NK-92 treated with Interleukin-12 subunit alpha and Interleukin-12 subunit beta, amount 100 ng/mL, for 24 hours (cell line): ENCODE results near the gene RAPGEF2.
"Not testable (repeated sequence)": the region's sequence is repeated elsewhere in the genome, so short reads cannot be mapped to it uniquely, and the experiment has no call there.

Experiments used
- DNase-seq: peaks from one replicate; lab custom pipeline; 2025; lab: John Stamatoyannopoulos, UW

The RAPGEF2 gene

DNA sequence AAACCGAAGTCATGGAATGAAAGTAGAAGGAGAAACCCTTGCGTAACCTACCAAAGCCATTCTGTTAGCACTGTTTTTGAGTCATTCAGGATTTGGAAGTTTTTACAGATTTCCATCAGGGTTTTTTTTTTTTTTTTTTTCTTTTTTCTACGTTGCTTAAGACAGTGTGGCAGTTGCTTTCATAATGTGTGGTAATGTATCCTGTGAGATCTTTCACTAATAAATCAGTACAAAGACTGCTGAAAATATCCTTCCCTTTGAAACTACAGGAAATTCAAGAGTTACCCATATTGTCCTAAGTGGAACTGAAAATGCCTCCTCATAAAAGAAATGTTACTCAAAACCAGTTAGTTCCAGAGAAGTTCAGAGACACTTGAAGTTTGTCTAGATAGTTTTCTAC lies 137.8 kb downstream of the RAPGEF2 start:
- DNase-seq, result no peak

DNA sequence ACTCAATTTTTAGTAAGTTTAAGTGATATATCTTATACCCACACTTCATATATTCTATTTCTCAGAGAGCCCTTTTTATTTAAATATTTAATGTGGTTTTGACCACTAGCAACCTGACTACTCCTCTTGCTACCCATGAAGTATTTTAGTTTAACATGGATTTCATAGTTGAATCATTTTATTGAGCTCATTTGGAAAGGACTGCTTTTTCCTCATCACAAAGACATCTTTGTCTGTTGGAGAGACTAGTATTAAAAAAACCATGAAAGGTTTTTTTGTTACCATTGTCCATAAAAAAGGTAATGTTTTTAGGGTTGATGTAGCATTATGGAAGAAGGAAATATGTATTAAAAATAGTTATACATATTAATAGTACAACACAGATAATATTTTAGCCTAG lies 139.5 kb downstream of the RAPGEF2 start:
- no peak for DNase-seq

DNA sequence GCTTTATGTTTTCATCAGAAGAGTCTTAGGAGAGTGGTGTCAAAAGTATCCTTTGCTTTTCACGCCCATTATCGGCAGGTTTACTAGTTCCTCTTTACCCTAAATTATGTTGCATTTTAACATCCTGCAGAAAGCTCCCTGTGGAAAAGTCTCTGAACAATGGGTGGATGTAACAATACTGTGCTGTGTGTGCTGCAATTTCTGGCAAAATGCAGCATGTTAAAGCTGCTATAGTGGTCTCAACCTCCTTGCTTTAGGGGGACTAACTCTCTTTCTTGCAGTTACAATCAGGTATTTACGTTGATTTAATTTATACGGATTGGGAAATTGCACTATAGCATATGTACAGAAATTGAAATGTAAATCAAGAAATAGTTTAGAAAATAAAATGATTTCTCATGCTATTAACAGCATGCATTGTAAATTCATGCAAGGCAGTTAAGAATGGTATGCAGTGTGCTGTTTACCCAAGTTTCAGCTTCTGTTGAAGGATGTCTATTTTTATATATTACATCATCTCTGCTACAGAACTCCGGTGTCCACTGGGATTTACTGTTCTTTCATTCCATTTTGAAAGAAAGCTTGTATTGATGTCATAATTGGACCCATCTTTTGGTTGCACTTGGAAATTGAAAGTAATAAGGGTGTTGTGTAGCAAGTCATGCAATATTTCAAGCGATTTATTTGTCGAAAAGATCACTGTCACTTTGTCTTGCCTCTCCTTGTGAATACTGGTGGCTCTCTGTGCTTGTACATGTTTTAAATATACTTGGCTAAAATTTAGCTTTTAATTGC lies 145.7 kb downstream of the RAPGEF2 start:
- no peak for DNase-seq

DNA sequence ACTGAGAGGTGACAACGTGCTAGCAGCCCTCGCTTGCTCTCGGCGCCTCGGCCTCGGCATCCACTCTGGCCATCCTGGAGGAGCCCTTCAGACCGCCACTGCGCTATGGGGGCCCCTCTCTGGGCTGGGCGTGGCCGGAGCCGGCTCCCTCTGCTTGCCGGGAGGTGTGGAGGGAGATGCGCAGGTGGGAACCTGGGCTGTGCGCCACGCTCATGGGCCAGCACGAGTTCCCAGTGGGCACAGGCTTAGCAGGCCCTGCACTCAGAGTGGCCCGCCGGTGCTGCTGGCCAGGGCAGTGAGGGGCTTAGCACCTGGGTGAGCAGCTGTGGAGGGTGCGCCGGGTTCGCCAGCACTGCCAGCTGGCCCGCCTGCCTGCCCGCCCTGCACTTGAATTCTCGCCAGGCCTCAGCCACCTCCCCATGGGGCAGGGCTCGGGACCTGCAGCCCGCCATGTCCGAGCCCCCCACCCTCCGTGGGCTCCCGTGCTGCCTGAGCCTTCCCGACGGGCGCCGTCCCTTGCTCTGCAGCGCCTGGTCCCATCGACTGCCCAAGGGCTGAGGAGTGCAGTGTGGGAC lies 148.0 kb downstream of the RAPGEF2 start:
- no peak for DNase-seq

DNA sequence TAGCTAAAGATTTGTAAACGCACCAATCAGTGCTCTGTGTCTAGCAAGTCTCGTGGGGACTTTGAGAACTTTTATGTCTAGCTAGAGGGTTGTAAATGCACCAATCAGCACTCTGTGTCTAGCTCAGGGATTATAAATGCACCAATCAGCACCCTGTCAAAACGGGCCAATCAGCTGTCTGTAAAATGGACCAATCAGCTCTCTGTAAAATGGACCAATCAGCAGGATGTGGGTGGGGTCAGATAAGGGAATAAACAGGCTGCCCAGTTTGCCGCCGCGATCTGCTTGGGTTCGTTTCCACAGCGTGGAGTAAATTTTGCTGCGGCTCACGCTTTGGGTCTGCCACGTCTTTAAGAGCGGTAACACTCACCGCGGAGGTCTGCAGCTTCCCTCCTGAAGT lies 148.7 kb downstream of the RAPGEF2 start:
- DNase-seq, result not testable (repeated sequence)

DNA sequence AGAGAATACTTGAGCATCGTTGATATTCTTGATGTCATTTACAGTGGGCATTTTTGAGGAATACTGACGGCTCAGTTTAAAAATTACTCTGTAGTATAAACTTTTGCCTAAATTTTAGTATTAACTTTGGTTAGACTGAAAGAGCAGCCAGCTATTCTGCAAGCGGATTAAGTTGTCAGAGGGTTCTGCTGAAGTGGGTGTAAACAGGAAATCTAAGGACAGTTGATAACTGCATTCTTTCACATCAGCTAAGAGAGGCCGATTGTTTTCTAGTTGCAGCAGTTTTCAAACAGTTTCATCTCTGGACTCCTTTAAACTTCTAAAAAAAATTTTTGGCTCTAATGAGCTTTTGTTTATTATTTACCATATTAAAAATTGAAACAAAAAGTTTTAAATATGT lies 149.6 kb downstream of the RAPGEF2 start:
- DNase-seq, result no peak

DNA sequence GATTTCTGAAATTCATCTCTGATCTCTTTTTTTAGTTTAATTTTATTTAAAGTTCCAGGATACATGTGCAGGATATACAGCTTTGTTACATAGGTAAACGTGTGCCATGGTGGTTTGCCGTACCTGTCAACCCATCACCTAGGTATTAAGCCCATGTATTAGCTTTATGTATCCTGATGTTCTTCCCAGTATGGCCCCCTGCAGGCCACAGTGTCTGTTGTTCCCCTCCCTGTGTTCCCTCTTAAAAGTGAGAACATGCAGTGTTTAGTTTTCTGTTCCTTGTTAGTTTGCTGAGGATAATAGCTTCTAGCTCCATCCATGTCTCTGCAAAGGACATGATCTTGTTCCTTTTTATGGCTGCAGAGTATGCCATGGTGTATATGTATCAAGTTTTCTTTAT lies 153.2 kb downstream of the RAPGEF2 start:
- no peak for DNase-seq

DNA sequence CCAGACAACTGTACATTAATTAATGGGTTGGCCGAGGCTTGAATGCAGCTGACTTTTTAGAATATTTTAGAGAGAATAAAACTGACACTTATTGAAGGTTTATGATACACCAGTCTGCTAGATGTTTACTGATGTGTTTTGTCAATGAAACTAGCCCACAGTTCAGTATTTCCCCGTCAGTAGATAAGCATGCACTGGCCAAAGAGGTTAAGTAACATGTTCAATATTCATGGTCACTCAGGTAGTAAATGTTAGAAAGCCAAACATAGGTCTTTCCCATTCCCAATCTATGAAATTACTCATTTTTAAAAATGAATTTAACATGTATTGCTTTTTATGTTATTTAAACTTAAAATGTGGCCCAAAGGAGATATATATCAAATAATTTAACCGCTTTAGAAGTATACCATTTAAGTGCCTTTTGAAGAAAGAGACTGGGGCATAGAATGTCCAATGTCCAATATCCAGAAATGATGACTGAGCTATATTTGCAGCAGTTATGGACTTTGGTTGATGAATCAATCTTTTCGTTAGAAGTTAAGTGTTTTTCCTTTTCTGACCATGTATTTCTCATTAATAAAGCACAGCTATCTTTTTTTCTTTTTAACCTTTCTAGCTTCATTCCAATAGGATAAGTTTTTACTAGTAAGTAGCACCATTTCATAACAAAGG lies 156.1 kb downstream of the RAPGEF2 start:
- DNase-seq, result no peak

DNA sequence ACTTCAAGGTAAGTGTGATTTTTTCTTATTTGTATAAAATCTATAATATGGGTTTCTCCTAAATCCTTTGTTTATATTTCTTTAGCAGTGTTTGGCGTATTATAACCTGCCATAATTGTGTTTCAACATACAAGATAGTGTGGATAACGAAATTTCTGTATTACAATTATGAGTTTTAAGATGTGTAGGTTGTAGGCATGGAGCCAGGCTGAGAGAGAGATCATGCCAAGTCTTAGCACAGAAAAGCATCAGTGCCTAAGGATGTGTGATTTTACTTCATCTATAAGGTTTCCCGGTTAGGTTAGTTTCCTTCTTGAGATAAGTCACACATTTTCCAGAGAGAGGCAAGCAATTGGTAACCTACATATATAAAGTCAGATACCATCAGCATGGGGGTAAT lies 161.2 kb downstream of the RAPGEF2 start:
- no peak for DNase-seq

DNA sequence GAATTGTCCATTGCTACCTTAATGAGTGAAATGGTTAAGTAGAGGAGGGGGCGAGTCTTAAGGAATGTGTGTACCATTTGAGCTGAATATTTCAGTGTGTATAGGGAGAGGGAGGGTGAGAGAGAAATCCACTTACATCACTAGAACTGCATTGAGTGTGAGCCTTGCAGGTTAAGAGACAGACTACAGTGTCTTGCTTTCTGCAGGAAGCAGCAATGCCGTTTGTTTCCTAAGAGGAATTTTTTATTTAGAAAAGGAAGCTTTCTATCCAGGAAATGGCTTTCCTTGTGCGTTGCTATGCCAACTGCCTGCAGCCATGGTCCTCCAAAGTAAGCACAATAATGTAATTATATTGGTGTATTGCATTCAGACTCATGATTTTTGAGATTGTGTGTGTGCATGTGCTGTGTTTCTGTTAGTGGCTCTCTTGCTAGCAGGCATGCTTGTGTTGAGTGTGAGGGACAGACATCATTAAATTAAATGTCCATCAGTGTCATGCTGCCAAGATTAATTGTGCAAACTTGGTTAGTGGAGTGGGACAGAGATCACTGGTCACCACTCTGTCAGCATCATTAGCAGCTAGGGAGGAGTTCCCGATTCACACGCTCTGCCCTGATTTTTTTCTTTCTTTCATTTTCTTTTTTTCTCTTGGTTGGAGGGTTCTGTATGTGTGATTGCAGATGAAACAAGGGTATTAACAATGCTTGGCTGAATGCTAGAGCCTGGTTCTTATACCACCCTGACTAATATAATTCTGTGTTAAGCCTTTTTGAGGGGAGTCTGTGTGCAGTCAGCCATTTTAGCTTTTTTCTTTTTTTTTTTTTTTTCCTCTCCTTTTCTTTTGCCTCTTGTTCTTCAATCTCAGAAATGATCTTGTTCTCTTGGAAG lies 164.3 kb downstream of the RAPGEF2 start:
- DNase-seq, result no peak

DNA sequence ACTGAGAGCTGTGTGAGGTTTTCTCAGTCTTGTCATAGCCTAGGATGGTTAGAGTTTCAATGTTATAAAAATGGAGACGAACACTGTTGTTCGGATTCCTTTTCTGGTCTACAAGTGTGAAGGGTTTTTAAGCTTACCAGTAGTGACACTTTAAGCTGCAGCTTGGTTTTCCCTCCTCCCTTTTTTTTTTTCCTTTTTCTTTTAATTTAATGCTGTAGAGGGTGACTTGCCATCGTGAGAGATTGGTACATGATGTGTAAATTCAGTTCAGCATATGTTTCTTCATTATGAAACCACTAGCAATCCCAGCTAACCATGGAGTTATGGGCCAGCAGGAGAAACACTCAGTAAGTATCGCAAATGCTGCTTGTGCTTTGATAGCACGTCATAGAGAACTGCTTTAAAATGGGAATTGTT lies 165.0 kb downstream of the RAPGEF2 start:
- no peak for DNase-seq

DNA sequence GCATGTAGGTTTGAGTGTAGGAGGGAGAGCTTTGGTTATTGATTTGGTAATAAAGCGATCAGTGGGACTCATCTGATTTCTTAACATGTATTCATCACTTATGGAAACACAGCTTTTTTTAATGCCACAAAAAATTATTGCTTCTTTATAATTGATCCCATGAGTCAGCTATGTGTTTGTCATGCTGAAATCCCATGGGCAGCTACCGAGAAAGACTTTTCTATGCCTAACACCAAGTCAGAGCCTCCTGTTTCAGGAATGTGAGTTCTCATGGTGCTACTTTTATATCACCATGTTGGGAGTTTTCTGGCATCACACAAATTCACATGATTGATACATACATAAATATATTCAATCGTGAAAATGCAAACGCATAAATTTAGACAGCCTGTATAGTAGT lies 165.7 kb downstream of the RAPGEF2 start:
- DNase-seq, result no peak

DNA sequence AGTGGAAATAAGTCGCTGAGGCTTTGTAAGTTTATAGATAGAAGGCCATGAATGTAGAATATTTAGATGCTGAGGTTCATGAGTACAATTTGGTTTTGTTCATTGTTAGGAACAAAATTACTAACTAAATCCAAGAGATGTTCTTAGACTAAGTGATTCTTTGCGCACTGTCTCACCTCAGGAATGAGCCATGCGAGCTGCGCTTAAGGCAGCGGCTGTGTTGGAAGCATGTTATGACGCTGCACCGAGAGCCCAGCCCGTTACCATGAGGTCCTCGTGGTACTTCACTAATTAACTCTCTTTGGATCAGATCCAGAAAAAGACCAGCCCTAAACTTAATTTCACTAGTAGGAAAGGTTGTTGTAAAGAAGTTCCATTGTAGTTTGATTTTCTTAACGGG lies 166.2 kb downstream of the RAPGEF2 start:
- DNase-seq, result no peak

DNA sequence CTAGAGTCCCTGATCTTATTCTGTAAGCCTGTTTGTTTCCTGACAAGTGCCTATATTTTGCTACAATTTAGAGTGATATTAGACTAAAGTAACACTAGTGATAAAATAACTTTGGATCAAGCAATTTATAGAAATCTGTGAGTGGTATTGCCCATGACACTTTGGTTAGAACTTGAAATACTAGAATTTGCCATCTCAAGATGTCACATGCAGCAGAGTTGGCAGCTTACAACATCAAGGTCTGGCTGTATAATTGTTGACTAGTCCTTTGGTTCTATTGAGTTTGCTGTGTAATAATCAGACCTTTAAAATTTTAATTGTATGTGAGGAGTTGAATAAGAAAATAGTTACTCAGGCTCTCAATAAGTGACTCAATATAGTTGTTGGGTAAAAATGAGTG lies 167.1 kb downstream of the RAPGEF2 start:
- no peak for DNase-seq

DNA sequence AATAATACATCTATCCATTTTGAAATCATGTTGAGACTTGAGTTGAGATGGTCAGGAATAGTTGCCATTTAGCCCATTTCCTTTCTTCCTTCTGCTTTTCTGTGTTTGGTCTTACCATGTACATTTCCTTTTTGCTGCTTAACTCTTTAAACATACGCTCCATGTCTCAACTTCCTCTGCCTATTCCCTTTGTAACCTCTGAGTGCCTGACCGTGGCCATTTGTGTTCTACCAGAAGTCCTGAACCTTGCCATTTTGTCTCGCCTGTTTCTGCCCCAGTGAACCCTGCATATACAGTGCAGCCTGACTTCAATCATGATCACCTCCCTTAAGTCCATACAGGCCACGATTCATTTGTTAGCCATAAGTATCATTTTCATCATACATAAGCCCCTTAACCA lies 169.0 kb downstream of the RAPGEF2 start:
- no peak for DNase-seq

DNA sequence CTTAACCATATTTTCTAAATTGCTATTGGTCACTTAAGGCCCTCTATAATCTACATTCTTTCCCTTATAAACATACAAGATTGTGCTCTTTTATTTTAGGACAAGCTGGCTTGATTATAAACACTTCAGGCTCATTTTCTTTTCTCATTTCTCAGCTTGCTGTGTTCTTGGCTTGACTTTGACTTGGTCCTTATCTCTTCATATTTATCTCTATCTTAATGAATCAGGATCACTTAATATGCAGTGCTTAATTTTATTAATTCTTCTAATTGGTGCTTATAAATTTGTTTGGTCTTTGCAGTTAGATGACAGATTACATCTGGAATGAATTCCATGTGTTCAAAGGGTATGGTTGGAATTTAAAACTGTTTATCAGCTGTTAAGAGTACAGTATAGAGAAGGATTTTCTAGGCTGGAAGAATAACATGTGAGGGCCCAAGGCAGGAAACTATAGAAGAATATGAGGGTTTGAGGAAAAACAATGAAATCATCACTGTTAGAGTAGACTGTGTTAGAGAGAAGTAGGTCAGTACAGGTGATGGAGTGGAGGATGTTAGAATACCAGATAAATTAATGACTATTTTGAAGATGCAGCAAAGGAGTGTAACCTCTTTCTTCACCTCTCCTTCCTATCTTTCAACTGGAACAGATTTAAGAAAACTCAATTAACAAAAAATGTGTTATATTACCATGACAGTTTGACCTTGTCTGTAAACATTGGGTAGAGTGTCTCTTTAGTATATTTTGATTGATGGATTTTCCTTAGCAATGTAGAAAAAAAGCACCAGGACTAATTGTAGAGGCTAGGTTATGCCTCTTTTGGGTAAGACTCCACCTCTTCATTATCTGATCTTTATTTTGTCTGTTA lies 169.6 kb downstream of the RAPGEF2 start:
- no peak for DNase-seq

DNA sequence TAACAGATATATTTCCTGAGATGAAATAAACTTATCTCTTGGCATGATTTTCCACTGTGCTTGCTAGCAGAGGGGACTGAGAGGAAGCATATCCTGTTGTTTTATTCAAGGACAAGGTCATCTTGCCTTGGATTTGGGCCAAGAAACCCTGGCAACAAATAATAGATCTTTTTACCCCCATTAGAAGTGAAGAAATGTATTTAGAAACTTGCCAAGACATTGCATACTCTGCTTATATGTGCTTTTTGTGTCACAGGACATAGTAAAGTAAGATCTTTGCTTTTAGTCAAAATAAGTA lies 170.2 kb downstream of the RAPGEF2 start:
- no peak for DNase-seq

DNA sequence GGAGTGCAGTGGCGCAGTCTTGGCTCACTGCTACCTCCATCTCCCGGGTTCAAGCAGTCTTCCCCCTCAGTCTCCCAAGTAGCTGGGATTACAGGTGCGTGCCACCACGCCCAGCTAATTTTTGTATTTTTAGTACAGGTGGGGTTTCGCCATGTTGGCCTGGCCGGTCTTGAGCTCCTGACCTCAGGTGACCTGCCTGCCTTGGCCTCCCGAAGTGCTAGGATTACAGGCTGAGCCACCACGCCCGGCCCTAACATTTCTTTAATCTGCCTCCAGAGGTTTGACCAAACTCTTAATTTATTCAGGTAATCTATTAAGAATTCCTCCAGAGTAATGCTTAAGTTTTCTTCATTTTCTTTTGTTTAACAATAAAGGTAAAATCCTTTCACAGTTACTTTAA lies 171.0 kb downstream of the RAPGEF2 start:
- no peak for DNase-seq

DNA sequence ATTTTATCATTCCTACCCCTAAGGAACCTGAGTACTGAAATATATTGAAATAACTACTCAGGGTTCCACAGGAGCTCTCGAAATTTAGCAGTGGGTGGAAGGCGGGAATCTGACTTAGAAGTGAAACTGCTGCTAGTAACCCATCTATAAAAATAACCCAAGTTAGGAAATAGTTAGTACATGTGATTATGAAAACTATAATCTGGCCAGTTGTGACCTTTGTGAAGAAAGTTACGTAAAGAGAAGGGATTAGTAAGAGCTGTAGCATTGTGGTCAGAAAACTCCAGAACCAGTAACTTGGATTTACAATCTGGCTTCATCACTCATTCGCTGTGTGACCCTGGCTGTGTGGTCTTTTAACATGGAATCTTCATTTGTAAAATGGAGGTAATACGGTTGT lies 175.5 kb downstream of the RAPGEF2 start:
- DNase-seq, result no peak

DNA sequence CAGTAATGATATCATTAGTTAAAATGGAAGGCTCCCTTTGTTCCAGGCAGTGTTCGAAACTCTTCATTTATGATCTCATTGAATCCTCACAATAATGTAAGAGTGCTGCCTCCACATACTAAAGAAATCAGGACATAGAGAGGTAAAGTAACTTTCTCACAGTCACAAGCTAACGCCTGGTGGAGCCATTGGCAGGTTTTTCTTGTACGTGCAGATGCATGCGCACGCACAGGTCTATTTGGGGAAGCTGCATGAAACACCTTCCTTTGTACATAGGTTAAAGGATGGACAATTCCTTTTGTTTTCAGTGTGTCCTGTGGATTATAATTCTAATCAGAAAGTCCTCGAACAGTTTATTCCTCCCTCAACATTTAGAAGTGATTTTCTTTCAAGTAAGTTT lies 176.2 kb downstream of the RAPGEF2 start:
- DNase-seq, result no peak

DNA sequence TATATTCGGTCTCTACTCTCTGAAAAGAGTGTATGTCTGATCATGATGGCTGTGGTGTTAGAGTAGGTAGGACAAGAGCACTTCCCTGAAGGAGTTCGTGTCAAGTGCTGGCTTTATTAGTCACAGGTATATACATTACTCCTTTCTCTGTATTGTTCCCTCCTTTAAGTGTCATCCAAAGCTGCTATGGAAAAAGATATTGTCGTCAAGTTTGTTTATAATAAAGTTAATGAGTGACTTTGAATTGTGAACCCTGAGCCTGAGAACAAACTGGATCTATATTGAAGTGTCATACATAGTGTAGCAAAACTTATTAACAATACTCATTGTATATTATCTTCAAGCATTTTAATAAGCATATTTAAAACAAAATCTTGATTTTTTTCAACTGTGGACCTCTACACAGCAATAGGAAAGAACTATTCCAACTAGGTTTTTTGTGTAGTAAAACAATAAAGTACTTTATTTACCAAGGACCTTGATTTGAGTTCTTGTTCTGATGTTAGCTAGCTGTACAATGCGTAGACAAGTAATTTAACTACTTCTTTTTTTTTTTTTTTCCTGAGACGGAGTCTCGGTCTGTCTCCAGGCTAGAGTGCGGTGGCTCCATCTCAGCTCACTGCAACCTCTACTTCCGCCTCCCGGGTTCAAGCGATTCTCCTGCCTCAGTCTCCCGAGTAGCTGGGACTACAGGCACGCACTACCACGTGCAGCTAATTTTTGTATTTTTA lies 177.7 kb downstream of the RAPGEF2 start:
- no peak for DNase-seq
